Stimulated activated CD4-positive, alpha-beta T cell treated with anti-CD3 and anti-CD28 coated beads, Interleukin-12 subunit alpha, Interleukin-12 subunit beta, amount 100 ng/mL, for 4 hours (primary cell): ENCODE results near the gene PLK2.
A peak's percentile ranks its signal among the peaks of the same experiment; 100 is the strongest.

Experiments
- DNase-seq: peaks from one replicate; pipeline ENCODE4 v3.0.0-alpha.2; 2020

PLK2 gene

GRCh38 chr5:58477760-58478376 is 18.0 kb upstream of the PLK2 start:
- no peak for DNase-seq

DNA sequence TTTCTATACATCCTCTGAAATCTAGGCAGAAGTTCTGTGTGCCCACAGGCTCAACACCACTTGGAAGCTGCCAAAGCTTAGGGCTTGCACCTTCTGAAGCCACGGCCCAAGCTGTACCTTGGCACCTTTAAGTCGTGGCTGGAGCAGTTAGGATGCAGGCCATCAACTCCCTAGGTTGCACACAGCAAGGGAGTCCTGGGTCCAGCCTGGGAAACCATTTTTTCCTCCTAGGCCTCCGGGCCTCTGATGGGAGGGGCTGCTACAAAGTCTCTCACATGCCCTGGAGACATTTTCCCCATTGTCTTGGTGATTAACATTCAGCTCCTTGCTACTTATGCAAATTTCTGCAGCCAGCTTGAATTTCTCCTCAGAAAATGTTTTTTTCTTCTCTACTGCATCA is 15.5 kb upstream of the PLK2 start:
- DNase-seq, result no peak

- no peak for DNase-seq
Observed at GRCh38 chr5:58469896-58470295, 10.0 kb upstream of the PLK2 start.

- DNase-seq, result no peak
Observed at GRCh38 chr5:58466939-58467338, 7.1 kb upstream of the PLK2 start.

DNA sequence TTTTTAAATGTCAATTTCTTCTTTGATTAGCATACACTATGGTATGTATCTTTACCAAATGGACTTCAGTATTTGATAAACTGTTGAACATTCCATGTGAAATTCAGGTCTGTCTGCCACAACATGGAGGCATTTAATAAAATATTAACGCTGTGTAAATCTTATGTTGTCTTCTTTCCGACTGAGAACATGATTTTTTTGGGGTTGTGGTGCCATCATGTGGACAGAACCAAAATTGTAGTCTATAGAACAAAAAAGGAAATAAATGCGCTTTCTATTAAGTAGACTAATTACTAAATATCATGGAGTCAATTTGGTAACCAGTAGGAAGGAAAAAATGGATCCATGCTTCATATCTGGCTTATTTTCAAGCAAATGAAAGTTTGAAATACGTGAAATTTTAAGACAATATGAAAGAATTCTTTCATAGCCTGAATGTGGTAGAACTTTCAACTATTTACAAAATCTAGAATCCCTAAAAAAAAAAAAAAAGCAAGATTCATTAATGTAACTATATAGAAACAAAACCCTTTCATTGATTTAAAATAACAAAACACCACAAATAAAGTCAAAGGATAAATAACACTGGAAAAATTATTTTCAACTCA is 2.8 kb upstream of the PLK2 start:
- peak; percentile 13 for DNase-seq

GRCh38 chr5:58462154-58462553 is 2.3 kb upstream of the PLK2 start:
- DNase-seq, result no peak

DNA sequence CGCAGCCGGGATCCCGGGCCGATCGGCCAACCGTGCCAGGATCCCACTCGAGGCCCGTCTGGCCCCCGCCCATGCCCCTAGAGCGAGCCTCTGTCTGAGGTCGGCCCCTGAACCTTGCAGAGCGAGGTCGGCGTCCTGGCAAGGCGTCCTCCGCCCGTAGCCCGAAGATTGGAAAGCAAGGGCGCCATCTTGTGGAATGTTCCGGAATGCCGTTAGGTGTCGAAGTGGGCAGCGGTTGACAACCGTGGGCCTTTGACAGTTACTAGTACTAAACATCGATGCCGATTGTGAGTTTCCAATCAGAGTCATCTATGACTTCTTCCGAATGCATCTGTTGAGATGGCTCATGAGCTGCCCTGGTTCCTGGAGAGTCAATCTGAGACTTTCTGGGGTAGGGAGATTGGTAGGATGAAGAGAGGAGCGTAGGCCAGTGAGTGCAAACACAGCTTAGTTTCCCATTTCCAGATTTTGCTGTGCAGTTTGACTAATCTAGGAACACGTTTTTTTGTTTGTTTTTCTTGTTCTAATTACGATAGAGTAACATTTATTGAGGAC is 923 bp upstream of the PLK2 start:
- DNase-seq, result peak; percentile 88

- no peak for DNase-seq
Observed at GRCh38 chr5:58459146-58460001, 512 bp downstream of the PLK2 start.

DNA sequence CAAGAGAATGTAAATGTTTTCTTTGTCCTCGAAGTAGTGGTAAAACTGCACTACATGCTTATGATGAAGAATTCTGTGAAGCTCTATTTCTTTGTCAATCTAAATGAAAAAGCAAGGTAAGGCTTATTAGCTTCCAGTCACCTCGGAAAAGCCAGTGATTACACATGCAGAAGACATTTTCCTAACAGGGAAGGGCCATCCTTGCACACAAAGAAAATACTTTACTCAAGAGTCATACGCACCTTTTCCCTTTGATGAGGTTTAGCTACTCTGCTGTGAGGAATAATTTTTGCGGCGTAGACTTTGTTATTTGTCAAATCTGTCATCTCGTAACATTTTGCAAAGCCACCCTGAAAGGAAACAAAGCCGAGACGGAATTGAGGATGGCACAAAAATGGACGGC is 1.1 kb downstream of the PLK2 start:
- no peak for DNase-seq

DNA sequence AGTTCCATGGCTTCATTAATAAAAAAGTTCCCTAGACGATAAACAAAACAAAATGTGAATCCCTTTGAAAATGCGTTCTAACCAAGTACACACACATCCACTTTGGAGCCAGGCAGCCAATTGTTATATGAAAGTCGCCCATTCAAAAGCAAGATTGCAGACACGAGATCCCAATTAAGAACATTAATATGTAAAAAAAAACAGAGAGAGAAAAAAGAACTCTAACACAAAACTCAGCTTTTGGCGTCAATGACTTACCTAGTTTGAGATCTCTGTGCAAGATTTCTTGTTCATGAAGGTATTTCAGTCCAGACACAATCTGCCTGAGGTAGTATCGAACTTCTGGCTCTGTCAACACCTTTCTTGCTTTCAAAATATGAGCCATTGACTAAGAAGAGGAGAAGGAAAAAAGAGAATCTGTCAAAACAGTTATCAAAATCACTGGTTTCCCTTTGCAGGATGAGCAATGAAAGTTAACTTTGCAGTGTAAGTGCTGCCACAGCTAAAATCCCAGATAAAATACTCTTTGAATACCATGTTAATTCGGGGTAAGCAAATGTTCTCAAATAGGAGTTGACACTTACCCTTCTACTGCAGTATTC is 1.6 kb downstream of the PLK2 start:
- DNase-seq, result no peak

DNA sequence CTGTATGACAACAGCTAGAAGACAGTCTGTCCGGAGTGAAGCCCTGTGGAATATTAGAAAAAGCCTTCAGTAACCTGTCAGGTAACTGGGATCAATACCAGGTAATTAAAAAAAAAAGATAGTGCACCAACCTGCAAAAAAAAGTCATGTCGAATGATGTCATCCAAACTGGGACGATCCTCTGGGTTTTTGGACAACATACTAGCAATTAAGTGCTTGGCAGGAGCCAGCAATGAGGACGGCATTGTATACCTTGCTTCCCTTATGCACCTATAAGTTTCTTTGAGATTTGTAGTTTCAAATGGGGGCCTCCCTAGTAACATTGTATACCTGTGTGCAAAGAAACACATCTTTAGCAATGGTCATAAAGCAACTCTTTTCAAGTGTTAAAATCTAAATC is 2.8 kb downstream of the PLK2 start:
- no peak for DNase-seq

GRCh38 chr5:58456486-58456885 is 3.4 kb downstream of the PLK2 start:
- no peak for DNase-seq

- DNase-seq, result no peak
Observed at GRCh38 chr5:58456026-58456425, 3.9 kb downstream of the PLK2 start.

- no peak for DNase-seq
Observed at GRCh38 chr5:58455480-58455879, 4.4 kb downstream of the PLK2 start.

- DNase-seq, result no peak
Observed at GRCh38 chr5:58455066-58455465, 4.8 kb downstream of the PLK2 start.

GRCh38 chr5:58454025-58454424 is 5.9 kb downstream of the PLK2 start:
- no peak for DNase-seq

DNA sequence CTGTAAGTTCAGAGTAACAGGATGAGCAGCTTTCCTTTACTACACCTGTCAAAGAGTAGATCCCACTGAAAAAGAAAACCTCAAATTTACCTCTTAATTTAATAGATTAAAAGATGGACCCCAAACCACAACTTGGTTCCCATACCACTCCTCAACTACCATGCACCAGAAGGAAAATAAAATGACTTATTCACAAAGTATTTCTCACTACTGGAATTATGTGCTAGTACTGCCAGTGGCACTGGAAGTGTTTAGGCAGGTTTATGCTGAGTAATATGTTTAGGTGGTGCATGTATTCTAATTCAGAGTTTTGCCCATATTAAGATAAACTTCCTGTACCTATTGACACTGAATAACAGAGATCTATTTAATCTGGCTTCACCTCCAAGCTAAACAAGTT is 6.6 kb downstream of the PLK2 start:
- DNase-seq, result no peak

- DNase-seq, result no peak
Observed at GRCh38 chr5:58452566-58453258, 7.2 kb downstream of the PLK2 start.

DNA sequence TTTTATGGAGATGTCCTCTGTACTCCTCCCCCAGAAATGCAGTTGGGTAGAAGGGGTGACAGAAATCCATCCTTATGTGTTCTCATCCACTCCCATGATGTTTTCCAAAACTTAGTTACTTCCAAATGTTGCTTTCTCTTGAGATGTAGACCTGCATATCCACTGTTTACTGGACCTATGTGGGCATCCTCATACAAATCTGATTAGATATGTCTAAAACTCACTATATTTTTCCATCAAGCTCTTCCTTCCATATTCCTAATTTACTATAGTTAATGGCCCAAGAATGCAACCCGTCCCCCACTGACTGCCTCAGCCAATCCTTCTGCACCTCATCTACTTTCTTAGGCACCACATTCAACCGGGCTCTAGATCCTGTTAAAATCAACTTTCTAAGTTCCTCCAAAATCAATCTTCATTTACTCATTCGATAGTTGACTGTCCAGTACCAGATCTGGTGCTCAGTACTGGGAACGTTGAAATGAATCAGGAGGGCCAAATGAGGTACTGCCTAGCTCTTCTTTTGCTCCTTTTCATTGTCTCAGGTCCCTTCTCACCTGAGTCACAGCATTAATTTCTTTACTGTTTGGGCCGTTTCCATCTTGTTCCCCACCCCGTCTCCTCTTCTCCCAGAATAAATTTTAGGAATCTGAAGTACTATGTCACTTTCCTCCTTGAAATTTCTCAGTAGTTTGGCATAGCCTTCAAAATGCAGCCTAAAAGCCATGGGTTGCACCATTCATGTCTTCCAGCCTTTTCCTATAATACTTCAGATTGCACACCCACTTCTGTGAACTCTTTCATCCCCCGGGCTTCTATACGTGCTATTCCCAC is 7.9 kb downstream of the PLK2 start:
- no peak for DNase-seq

DNA sequence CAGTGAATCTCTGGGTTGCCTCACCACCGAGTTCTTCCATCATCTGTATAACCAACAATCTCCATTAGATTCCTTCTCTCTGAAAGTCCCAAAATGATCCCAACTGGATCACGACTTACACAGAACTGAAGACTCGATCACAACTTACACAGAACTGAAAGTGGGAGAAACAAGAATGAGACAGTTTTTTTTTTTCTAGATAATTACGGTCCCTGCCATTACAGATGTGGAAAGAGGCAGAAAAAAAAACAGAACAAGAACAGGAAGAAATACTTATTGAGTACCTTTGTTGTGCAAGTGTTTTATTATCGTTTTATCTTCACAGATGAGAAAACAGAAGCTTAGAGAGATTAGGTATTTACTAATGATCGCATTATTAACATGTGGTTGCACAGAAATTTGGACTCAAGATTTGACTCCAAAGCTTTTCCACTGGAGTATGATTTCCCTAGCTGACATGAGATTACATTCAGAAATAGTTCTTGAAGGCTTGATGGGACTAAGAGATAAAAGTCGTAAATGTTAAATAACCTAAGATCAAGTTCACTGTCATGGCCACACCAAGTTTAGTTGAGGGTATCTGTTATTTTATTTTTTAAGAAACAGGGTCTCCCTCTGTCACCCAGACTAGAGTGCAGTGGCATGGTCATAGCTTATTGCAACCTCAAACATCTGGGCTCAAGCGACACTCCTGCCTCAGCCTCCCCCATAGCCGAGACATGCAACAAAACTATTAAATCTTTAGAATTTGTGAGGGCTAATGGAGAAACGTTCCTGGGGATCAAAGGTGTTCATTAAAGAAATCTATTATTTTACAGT is 8.9 kb downstream of the PLK2 start:
- DNase-seq, result no peak

GRCh38 chr5:58450018-58450417 is 9.9 kb downstream of the PLK2 start:
- DNase-seq, result no peak
